Heart left ventricle (tissue), 16 donors: ENCODE results near the gene UTS2. TPM values are rescaled to one million over a fixed set of nuclear protein-coding genes. Genes with fewer than 3 reads are reported as not detected.

Experiments used
- ATAC-seq, 4 donors: fragments of 200-7000 bp; cut with Tn5 transposase; one replicate each; pipeline ENCODE4 v1.9.1; 2020 to 2022; ENCODE audit warnings: moderate library complexity in 4 of 4, mild to moderate bottlenecking in 3 of 4, moderate number of reproducible peaks in 1 of 4
- DNase-seq, 5 donors: peaks; one replicate each; pipeline ENCODE4 v3.0.0-alpha.2; 2020
- H3K27ac ChIP-seq, 12 donors: fragments of 200-600 bp; sonication (generic) in 4 of 12; one replicate each; pipeline versions ENCODE4 v1.5.0 to v1.8.0; 2016 to 2022; ENCODE audit warnings: mild to moderate bottlenecking in 2 of 12
- H3K27me3 ChIP-seq, 9 donors: fragments of 200-600 bp; sonication (generic) in 2 of 9; one replicate each; pipeline versions ENCODE4 v1.5.1 to v1.8.0; 2016 to 2022; ENCODE audit warnings: mild to moderate bottlenecking in 3 of 9
- H3K36me3 ChIP-seq, 9 donors: fragments of 200-600 bp; sonication (generic) in 2 of 9; one replicate each; pipeline versions ENCODE4 v1.5.0 to v1.8.0; 2018 to 2022; ENCODE audit warnings: mild to moderate bottlenecking in 2 of 9
- H3K4me1 ChIP-seq, 12 donors: fragments of 200-600 bp; sonication (generic) in 4 of 12; one replicate each; pipeline versions ENCODE4 v1.5.0 to v1.8.0; 2016 to 2022; ENCODE audit warnings: mild to moderate bottlenecking in 3 of 12
- H3K4me3 ChIP-seq, 12 donors: fragments of 200-600 bp; sonication (generic) in 4 of 12; one replicate each; pipeline versions ENCODE4 v1.5.0 to v1.8.0; 2017 to 2022; ENCODE audit warnings: mild to moderate bottlenecking in 9 of 12, moderate library complexity in 4 of 12
- H3K9me3 ChIP-seq, 12 donors: fragments of 200-600 bp; sonication (generic) in 4 of 12; one replicate each; pipeline versions ENCODE4 v1.5.0 to v1.8.0; 2016 to 2022; ENCODE audit warnings: mild to moderate bottlenecking in 1 of 12
- CTCF ChIP-seq, 12 donors: fragments of 200-600 bp; sonication (generic) in 4 of 12; IDR thresholded peaks; one replicate each; pipeline versions ENCODE4 v1.5.0 to v1.8.0; 2018 to 2022; ENCODE audit warnings: antibody characterized with exemption in 12 of 12, mild to moderate bottlenecking in 5 of 12
- POLR2A ChIP-seq, 2 donors: fragments of 450-650 bp; IDR thresholded peaks; one replicate each; pipeline ENCODE4 v1.6.1; 2017; ENCODE audit warnings: antibody characterized with exemption in 2 of 2, mild to moderate bottlenecking in 2 of 2, moderate library complexity in 2 of 2
- WGBS, 4 donors: extraction: QIAGEN DNeasy Blood & Tissue Kit in 2 of 4; methylation state at CpG; one replicate each; pipeline versions ENCODE4 v1.1.5 to v1.1.7; 2013 to 2018; 5-methylcytosine and 5-hydroxymethylcytosine counted together
- intact Hi-C, 10 donors: fragments of 100-400 bp; cut with DNase I; formaldehyde crosslinking; loops; one replicate each; pipeline versions ENCODE4 v1.11.1 to v1.14.2; 2022
- polyA plus RNA-seq, 2 donors: library from polyadenylated mRNA; stranded (reverse); fragments of 200-250 nt; gene quantifications; one replicate each; pipeline ENCODE4 v1.2.3, GENCODE V29; 2013
- total RNA-seq, 9 donors: library from RNA; depleted of rRNA in 2 of 9; stranded (reverse); fragments of >200 nt in 2 of 9; fragmentation: NEBNext Ultra II Directional in 3 of 9; extraction: Animal tissue kit (Norgen Biotek cat#: 25700) in 3 of 9; gene quantifications; one replicate each; pipeline versions ENCODE4 v1.1.0 to v1.2.4, GENCODE V29; 2016 to 2023
- donor health status: ischemic (EF 13 %, LVEDD 7.1; RV severe dilation, severe dysfunction).
- donor health status: healthy with polysubstance abuse.
- donor health status: DM: no; HTN: yes; CAD: no.
- donor health status: DM: no; HTN: no; CAD: no.
- donor health status: ischemic (EF 25% LVEDD 6.9; RV normal size, moderate dysfunction).
- donor health status: ischemic (EF 25% LVEDD 5.7; RV mildly dilated, moderate dysfunction).
- donor health status: healthy.
- donor health status: DM: yes; HTN: yes; CAD: no.
- donor health status: ischemic (EF 35%, LVEDD 5.7; RV mildly dilated, moderate dysfunction).
- donor health status: nonischemic (EF 11% LVEDD 7.7; RV severe dilation, severe dysfunction).
- donor health status: DM: yes; HTN: yes; CAD: no.
- donor health status: PGD.
- donor health status: ischemic (EF 29% LVEDD 5.4; RV normal size, mild dysfunction).
- donor health status: nonischemic (EF 23%, LVEDD 6.1; RV moderate dilation, normal function).

UTS2 gene
- total and polyA plus RNA-seq, 11 donors = 0.54 TPM; not detected in 10

GRCh38 chr1:7878027-7878426 is 25.2 kb upstream of the UTS2 start:
- no peak for DNase-seq
- intact Hi-C loops = no loop called here

GRCh38 chr1:7873801-7874795 is 21.2 kb upstream of the UTS2 start:
- Histone ChIP-seq H3K4me3 (no peak overlapping the region), H3K27me3 (no peaks in the 10 kb centered on the region), H3K27ac (no peak overlapping the region), H3K36me3 (no peaks in the 10 kb centered on the region), H3K4me1 (no peaks in the 10 kb centered on the region), H3K9me3 (peaks cover 0 to 28% (median 8%) of the 10 kb centered on the region in 12 donors)
- TF ChIP-seq CTCF (IDR thresholded peaks at IDR 0.05) (no peak), POLR2A (IDR thresholded peaks at IDR 0.05) (no peak)
- intact Hi-C loops = no loop called here
- WGBS, 4 donors = 74 to 85% (median 84%) methylated on average over 9 to 11 of the region's 11 CpGs
- no peak for DNase-seq
- ATAC-seq = no peak

More at GRCh38 chr1:7878027-7878426, 25.2 kb upstream of the UTS2 start:
- Histone ChIP-seq H3K36me3 (no peaks in the 10 kb centered on the region), H3K9me3 (peaks cover 0 to 24% (median 8%) of the 10 kb centered on the region in 12 donors), H3K27ac (no peak overlapping the region), H3K4me3 (no peak overlapping the region), H3K4me1 (no peaks in the 10 kb centered on the region), H3K27me3 (no peaks in the 10 kb centered on the region)
- WGBS, 4 donors = 36 to 45% (median 40%) methylated on average over 1 of the region's 1 CpG
- TF ChIP-seq CTCF (IDR thresholded peaks at IDR 0.05) (no peak), POLR2A (IDR thresholded peaks at IDR 0.05) (no peak)
- no peak for ATAC-seq

GRCh38 chr1:7871136-7871535 is 18.3 kb upstream of the UTS2 start:
- ATAC-seq = no peak
- H3K36me3 ChIP-seq = no peaks in the 10 kb centered on the region
- intact Hi-C loops = no loop called here

More at GRCh38 chr1:7871136-7871535, 18.3 kb upstream of the UTS2 start:
- no peak for DNase-seq
- WGBS, 4 donors = 49 to 67% (median 56%) methylated on average over 6 of the region's 6 CpGs
- no peak overlapping the region for H3K27ac ChIP-seq
- H3K27me3 ChIP-seq = no peaks in the 10 kb centered on the region
- no peak overlapping the region for H3K4me3 ChIP-seq
- H3K9me3 ChIP-seq = peaks cover 0 to 4% (median 0%) of the 10 kb centered on the region in 12 donors
- no peak for TF ChIP-seq POLR2A (IDR thresholded peaks at IDR 0.05)
- TF ChIP-seq CTCF (IDR thresholded peaks at IDR 0.05) = no peak
- no peaks in the 10 kb centered on the region for H3K4me1 ChIP-seq
